Upper lobe of right lung (tissue), 1 donor: ENCODE measurements around the gene TMEM51. TPM values are rescaled to one million over a fixed set of nuclear protein-coding genes. Genes with fewer than 3 reads are reported as not detected.
A peak's percentile ranks its signal among the peaks of the same experiment; 100 is the strongest.

Experiments
- ATAC-seq: fragments of 200-7000 bp; cut with Tn5 transposase; one replicate; pipeline ENCODE4 v1.9.1; 2020; ENCODE audit warnings: mild to moderate bottlenecking, moderate library complexity
- DNase-seq: peaks from one replicate; pipeline ENCODE4 v3.0.0-alpha.2; 2020
- H3K27ac ChIP-seq: fragments of 200-600 bp; one replicate; pipeline ENCODE4 v1.8.0; 2022
- H3K27me3 ChIP-seq: fragments of 200-600 bp; one replicate; pipeline ENCODE4 v1.8.0; 2022; ENCODE audit warnings: mild to moderate bottlenecking
- H3K36me3 ChIP-seq: fragments of 200-600 bp; one replicate; pipeline ENCODE4 v1.8.0; 2022
- H3K4me1 ChIP-seq: fragments of 200-600 bp; one replicate; pipeline ENCODE4 v1.8.0; 2022
- H3K4me3 ChIP-seq: fragments of 200-600 bp; one replicate; pipeline ENCODE4 v1.8.0; 2022; ENCODE audit warnings: mild to moderate bottlenecking
- H3K9me3 ChIP-seq: fragments of 200-600 bp; one replicate; pipeline ENCODE4 v1.8.0; 2022
- CTCF ChIP-seq: fragments of 200-600 bp; IDR thresholded peaks from one replicate; pipeline ENCODE4 v1.8.0; 2022; ENCODE audit warnings: antibody characterized with exemption
- intact Hi-C: fragments of 100-400 bp; cut with DNase I; formaldehyde crosslinking; loops from one replicate; pipeline ENCODE4 v1.11.0; 2022
- total RNA-seq: library from RNA; stranded (reverse); fragmentation: NEBNext Ultra II Directional; extraction: Animal tissue kit (Norgen Biotek cat#: 25700); gene quantifications from one replicate; pipeline ENCODE4 v1.2.1, GENCODE V29; 2021
- donor health status: DM: no; HTN: yes; CAD: no; lungs with severe emphysema.

The TMEM51 gene
- total RNA-seq, 1 donor from 2014 or later, result 14.7 TPM

GRCh38 chr1:15225461-15225860 lies 71.9 kb downstream of the TMEM51 start:
- no peaks in the 10 kb centered on the region for H3K27me3 ChIP-seq
- H3K9me3 ChIP-seq, result no peaks in the 10 kb centered on the region
- no peak overlapping the region for H3K27ac ChIP-seq
- H3K4me1 ChIP-seq, result peaks cover 4% of the 10 kb centered on the region
- no peak overlapping the region for H3K4me3 ChIP-seq
- DNase-seq (no peak), ATAC-seq (no peak)
- TF ChIP-seq CTCF, result no peak
- no peaks in the 10 kb centered on the region for H3K36me3 ChIP-seq
- intact Hi-C loops, result no loop called here

GRCh38 chr1:15226388-15227255 lies 73.1 kb downstream of the TMEM51 start:
- no peaks in the 10 kb centered on the region for H3K9me3 ChIP-seq

GRCh38 chr1:15229707-15230131 lies 76.2 kb downstream of the TMEM51 start:
- Histone ChIP-seq H3K4me1 (no peaks in the 10 kb centered on the region), H3K27ac (no peak overlapping the region), H3K36me3 (no peaks in the 10 kb centered on the region), H3K4me3 (no peak overlapping the region), H3K9me3 (no peaks in the 10 kb centered on the region), H3K27me3 (no peaks in the 10 kb centered on the region)
- ATAC-seq (peak; percentile 34), DNase-seq (peak; percentile 6)
- no peak for TF ChIP-seq CTCF
- intact Hi-C loops, result no loop called here

More at GRCh38 chr1:15226388-15227255, 73.1 kb downstream of the TMEM51 start:
- intact Hi-C loops, result no loop called here
- H3K4me1 ChIP-seq, result peaks cover 4% of the 10 kb centered on the region
- no peak overlapping the region for H3K27ac ChIP-seq
- no peaks in the 10 kb centered on the region for H3K36me3 ChIP-seq
- DNase-seq (peak; percentile 38), ATAC-seq (no peak)
- TF ChIP-seq CTCF, result no peak
- H3K4me3 ChIP-seq, result no peak overlapping the region
- no peaks in the 10 kb centered on the region for H3K27me3 ChIP-seq

- H3K27ac ChIP-seq, result no peak overlapping the region
- intact Hi-C loops, result no loop called here
- H3K4me3 ChIP-seq, result no peak overlapping the region
- peak; percentile 79 for ATAC-seq
- H3K27me3 ChIP-seq, result no peaks in the 10 kb centered on the region
- no peaks in the 10 kb centered on the region for H3K9me3 ChIP-seq
- DNase-seq, result peak; percentile 18
- H3K4me1 ChIP-seq, result no peaks in the 10 kb centered on the region
- TF ChIP-seq CTCF, result no peak
- no peaks in the 10 kb centered on the region for H3K36me3 ChIP-seq
Observed at GRCh38 chr1:15231714-15232201, 78.2 kb downstream of the TMEM51 start.

- intact Hi-C loops, result no loop called here
- DNase-seq, result no peak
Observed at GRCh38 chr1:15233689-15234088, 80.1 kb downstream of the TMEM51 start.

More at GRCh38 chr1:15233689-15234088, 80.1 kb downstream of the TMEM51 start:
- no peaks in the 10 kb centered on the region for H3K27me3 ChIP-seq
- no peak overlapping the region for H3K4me3 ChIP-seq
- H3K36me3 ChIP-seq, result no peaks in the 10 kb centered on the region
- no peak overlapping the region for H3K27ac ChIP-seq
- H3K9me3 ChIP-seq, result no peaks in the 10 kb centered on the region
- H3K4me1 ChIP-seq, result no peaks in the 10 kb centered on the region
- TF ChIP-seq CTCF, result no peak
- no peak for ATAC-seq
